ENCODE results near the gene COQ4. TPM values are rescaled to one million over a fixed set of nuclear protein-coding genes. Genes with fewer than 3 reads are reported as not detected.

The COQ4 gene
- total and polyA plus RNA-seq, 2 experiments from 2014 or later = 35.3 to 37.0 TPM

- TF ChIP-seq EZH2phosphoT487 (IDR thresholded peaks at IDR 0.05; ENCODE audit: unreplicated experiment) (no peak), ETS1 (IDR thresholded peaks at IDR 0.05) (no peak), CREB1 (CRISPR knock-in tag; IDR thresholded peaks at IDR 0.05; ENCODE audit: low read depth) (no peak), REST (IDR thresholded peaks at IDR 0.05; ENCODE audit: unreplicated experiment) (no peak), STAT1 (IDR thresholded peaks at IDR 0.05; ENCODE audit: unreplicated experiment) (no peak), EZH2 (IDR thresholded peaks at IDR 0.05; ENCODE audit: low read depth, unreplicated experiment) (no peak), ZNF114 (CRISPR knock-in tag; IDR thresholded peaks at IDR 0.05) (no peak), NANOG (IDR thresholded peaks at IDR 0.05; ENCODE audit: borderline replicate concordance) (no peak), CTCF (conservative IDR thresholded peaks at IDR 0.05; ENCODE audit: low read depth in 2 of 2) (no peak), JUNB (IDR thresholded peaks at IDR 0.05; ENCODE audit: unreplicated experiment) (no peak), POLR2AphosphoS5 (IDR thresholded peaks at IDR 0.05; ENCODE audit: low read depth) (no peak), ZNF462 (CRISPR knock-in tag; IDR thresholded peaks at IDR 0.05) (no peak), ZNF331 (CRISPR knock-in tag; IDR thresholded peaks at IDR 0.05; ENCODE audit: low read depth) (no peak)
- Mint-ChIP-seq H3K27me3 (ENCODE audit: insufficient read depth, low read depth, poor library complexity) (peaks cover 4% of the 10 kb centered on the region), H3K4me1 (peaks cover 3% of the 10 kb centered on the region; the same call in 2 of the 3 replicates), H3K27ac (no peak overlapping the region), H3K36me3 (ENCODE audit: low read depth) (peaks cover 8% of the 10 kb centered on the region; the same call in 2 of the 3 replicates), H3K4me3 (no peak overlapping the region), H3K9me3 (no peaks in the 10 kb centered on the region; the same call in 2 of the 3 replicates)
- no peaks in the 10 kb centered on the region for H3K36me3 ChIP-seq (ENCODE audit: insufficient read depth)
- H4K20me1 ChIP-seq (replicated peaks; ENCODE audit: insufficient read depth) = no peaks in the 10 kb centered on the region
- H3K4me3 ChIP-seq = no peak overlapping the region
- H3K4me2 ChIP-seq = no peak overlapping the region
- DNase-seq (ENCODE audit: low spot score) (no peak), ATAC-seq (no peak)
- H3K27me3 ChIP-seq (ENCODE audit: insufficient read depth) = no peaks in the 10 kb centered on the region
- no peak overlapping the region for H3K27ac ChIP-seq (ENCODE audit: low read depth)
- H3K4me1 ChIP-seq (ENCODE audit: insufficient read depth) = no peaks in the 10 kb centered on the region
- no peaks in the 10 kb centered on the region for H3K9me2 ChIP-seq (ENCODE audit: insufficient read depth)
- H2AFZ ChIP-seq = no peak overlapping the region
- H3K79me2 ChIP-seq (replicated peaks; ENCODE audit: insufficient read depth) = no peaks in the 10 kb centered on the region
- 0 out of 2 replicates have a peak, but pooled peaks cover 2% of the 10 kb centered on the region for H3F3A ChIP-seq (replicated peaks; ENCODE audit: low read depth)
Measured at GRCh38 chr9:128293091-128293490, 29.5 kb upstream of the COQ4 start.
